HUDEP-2 (cell line): ENCODE data around the gene CAPRIN1.

ENCODE experiments used
- DNase-seq, 76 experiments: peaks; one replicate each; lab custom pipeline; 2025; ENCODE audit not compliant: unreplicated experiment in 76 of 76; lab: John Stamatoyannopoulos, UW

The CAPRIN1 gene

GRCh38 chr11:34136420-34136819 lies 84.9 kb downstream of the CAPRIN1 start:
- DNase-seq: no peak

GRCh38 chr11:34139346-34139745 lies 87.8 kb downstream of the CAPRIN1 start:
- no peak for DNase-seq

- no peak for DNase-seq
These were observed 88.6 kb downstream of the CAPRIN1 start for GRCh38 chr11:34140149-34140548.

DNA sequence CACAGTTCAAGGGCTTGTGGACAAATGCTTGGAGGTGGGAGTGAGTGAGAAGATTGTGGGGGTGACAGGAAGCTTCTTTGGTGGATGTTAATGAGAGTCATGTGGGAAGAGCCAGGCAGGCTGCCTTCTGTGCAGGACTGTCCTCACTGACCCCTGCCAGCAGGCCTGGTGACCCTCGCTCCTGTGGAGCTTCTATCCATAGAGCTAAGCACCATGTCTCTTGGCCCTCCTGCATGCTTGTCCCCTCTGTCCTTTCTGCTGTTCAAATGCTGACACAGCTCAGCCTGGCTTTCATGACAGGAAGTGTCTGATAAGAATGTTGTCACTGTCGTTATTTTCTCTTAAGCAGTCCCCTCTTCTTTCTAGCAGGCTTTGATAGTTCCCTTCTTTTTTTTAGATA lies 91.5 kb downstream of the CAPRIN1 start:
- no peak for DNase-seq

GRCh38 chr11:34145073-34145472 lies 93.5 kb downstream of the CAPRIN1 start:
- DNase-seq: no peak

DNA sequence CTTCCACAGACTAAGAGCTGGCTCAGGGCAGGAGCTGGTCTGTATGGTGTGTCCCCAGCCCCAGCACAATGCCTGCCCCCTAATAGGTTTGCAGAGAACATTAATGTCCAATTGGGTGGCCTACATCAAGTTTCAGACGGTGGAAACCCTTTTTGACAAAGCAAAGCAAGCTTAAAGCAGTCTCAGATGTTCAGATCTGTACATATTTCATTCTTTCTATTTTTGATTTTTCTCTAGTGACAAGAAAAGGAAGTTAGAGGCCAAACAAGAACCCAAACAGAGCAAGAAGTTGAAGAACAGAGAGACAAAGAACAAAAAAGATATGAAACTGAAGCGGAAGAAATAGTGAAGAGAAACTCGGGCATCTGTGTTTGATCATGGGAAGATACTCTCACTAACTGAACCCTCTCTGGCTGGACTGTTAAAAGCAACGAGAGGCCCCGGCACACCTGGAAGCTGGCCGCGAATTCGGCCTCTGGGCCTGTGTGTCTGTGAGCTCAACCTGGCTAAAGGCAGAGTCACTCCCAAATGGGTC lies 94.4 kb downstream of the CAPRIN1 start:
- no peak for DNase-seq

DNA sequence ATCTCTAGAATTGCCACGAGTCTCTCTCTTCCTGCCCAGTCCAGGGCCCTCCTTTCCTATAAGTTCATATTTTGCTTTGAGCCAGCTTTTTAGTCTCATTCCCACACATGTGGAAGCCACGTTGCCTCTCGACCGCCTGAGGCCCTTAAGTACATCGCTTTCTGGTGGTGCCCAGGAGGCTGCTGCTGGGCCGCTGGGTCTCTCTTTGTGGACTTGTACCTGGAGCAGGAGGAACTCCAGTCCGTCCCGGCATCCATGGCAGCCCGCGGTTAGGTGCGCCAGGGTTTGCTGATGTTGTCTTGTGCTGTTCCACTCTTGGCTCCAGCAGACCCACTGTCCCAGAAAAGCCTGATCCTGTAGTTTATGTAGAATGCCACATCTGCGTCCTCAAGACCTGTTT lies 94.9 kb downstream of the CAPRIN1 start:
- no peak for DNase-seq

GRCh38 chr11:34146866-34147265 lies 95.3 kb downstream of the CAPRIN1 start:
- DNase-seq: no peak

DNA sequence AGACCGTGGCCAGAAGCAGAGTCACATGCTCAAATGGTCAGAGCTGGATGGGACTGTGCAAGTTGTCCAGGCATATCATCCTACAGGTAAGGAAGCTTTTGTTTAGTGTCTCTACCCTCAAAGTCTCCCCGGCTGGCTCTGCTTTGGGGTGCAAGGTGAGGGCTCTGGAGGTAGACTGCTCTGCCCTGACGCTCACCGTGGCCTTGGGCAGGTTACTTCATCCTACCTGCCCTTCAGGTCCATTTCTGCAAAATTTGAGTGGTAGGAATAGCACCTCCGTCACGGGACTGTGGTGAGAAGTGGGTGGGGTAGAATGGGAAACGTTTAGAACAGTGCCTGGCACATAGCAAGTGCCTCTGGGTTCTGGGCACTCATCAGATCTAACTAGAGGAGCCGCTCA lies 96.0 kb downstream of the CAPRIN1 start:
- no peak for DNase-seq

DNA sequence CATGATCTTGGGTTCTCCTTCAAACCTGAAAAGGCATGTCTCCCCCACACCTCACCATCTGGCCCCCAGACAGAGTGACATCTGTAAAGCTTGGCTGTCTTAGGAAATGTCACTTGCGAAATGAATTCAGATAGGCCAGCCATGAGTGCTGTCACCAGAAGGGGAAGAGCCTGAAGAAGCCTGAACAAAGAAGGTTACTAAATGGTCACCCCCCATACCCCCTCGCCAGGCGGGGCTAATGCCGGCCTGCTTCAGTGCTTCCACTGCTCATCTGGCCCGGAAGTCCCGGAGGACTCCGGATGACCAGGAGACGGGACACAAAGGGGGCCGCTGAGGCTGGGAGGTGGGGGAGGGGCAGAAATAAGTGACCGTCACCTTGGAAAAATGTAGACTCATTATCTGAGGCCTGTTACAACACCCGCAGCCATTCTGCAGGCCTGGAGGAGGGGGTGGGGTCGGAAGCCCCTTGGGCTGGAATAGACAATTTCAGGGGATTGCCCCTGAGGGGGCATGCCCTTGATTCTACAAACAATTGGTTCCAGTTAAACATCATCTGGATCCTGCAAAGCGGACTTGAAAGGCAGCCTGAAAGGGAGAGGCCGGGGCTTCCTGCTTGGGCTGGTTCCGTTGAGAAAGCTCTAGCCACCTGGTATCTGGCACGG lies 97.1 kb downstream of the CAPRIN1 start:
- DNase-seq: no peak

DNA sequence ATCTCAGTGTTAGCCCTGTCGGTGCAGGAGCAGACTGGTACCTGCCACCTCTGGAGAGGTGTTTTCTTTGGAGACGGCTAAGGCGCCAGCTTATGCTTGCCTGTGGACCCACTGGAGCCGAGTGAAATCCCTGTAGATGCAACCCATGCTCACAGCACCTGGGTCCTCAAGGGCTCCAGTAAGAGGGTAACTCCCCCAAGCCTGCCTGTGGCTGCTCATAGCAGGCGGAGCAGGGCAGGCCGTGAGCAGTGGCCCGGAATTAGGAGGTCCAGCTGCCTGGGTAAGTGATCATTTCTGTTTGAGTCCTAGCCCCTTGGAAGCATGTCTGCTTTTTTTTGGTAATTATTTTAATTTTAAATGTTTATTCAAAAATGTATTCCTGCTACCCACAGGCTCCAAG lies 97.7 kb downstream of the CAPRIN1 start:
- no peak for DNase-seq

GRCh38 chr11:34149786-34150185 lies 98.3 kb downstream of the CAPRIN1 start:
- no peak for DNase-seq

DNA sequence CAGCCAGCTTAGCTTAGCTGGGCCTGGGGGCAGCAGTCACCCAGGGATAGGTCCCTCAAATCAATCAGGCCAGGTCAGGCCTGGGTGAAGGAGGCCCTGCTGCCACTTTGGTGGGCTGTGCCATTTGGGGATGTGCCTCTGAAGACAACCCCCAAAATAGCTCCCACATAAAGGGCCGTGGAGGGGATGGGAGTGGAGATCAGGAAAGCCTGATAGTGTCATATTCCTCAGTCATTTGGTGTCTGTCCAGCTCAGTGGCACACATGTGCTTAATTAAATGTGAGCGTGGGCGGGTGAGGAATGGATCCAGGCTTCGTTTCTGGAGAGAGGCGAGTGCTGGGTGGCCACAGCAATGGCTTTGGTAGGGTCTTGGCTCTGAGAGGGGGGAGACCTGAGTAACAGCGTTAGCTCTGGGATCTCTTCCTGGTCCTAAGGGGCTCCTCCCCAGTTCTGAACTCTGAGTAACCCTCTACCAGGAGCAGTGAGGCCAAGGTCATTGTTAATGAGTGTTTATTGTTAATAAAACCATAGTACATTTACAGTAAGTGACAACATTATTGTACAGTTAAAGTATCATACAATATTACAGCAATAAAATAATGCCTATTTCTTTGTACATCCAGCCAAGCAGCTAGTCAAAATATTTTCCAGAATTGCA lies 99.1 kb downstream of the CAPRIN1 start:
- DNase-seq: no peak
